SK-N-MC (cell line): Measurements from ENCODE around the gene SDK1.

Experiments
- EZH2 ChIP-seq: fragments of 200-600 bp; sonication (generic); IDR thresholded peaks from one replicate; pipeline ENCODE4 v1.6.1; 2017; ENCODE audit warnings: antibody characterized with exemption
- POLR2AphosphoS5 ChIP-seq: IDR thresholded peaks from 2 replicates; pipeline ENCODE4 v1.6.1; 2012; ENCODE audit warnings: mild to moderate bottlenecking, low read depth, low read length, borderline replicate concordance

DNA sequence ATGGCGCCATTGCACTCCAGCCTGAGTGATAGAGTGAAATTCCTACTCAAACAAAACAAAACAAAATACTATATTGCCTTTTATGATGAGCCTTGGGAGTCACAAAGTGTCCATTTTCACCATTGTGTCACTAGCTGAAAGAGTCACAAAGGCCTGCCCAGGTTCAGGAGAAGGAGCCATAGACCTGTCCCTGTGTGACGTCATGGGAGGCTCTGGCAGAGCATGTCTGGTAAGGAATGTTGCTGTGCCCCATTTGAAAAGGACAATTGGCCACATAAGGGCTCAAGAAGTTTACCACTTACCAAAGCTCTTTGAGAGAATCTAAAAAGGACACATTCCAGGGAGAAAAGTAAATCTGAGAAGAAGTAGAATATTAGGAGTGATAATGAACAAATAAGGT, 367.7 kb downstream of the SDK1 start:
- TF ChIP-seq EZH2 = no peak
- TF ChIP-seq POLR2AphosphoS5 = no peak
